Stimulated activated CD4-positive, alpha-beta T cell treated with anti-CD3 and anti-CD28 coated beads, Interleukin-2, amount 100 ng/mL, for 48 hours (primary cell): ENCODE measurements around the gene MRE11.

ENCODE experiments used
- DNase-seq, 2 donors: peaks; one replicate each; pipeline ENCODE4 v3.0.0-alpha.2; 2020

Gene MRE11

GRCh38 chr11:94504689-94505293, 11.1 kb upstream of the MRE11 start:
- no peak for DNase-seq

- DNase-seq: no peak
Measured at GRCh38 chr11:94501522-94501921, 7.9 kb upstream of the MRE11 start.

GRCh38 chr11:94500181-94500580, 6.5 kb upstream of the MRE11 start:
- DNase-seq: no peak

- DNase-seq: no peak
Measured at GRCh38 chr11:94494126-94494680, 559 bp upstream of the MRE11 start.

- no peak for DNase-seq
Measured at GRCh38 chr11:94486068-94486467, 7.6 kb downstream of the MRE11 start.

- DNase-seq: no peak
Measured at GRCh38 chr11:94481342-94481741, 12.3 kb downstream of the MRE11 start.

- DNase-seq: no peak
Measured at GRCh38 chr11:94477624-94478023, 16.0 kb downstream of the MRE11 start.

GRCh38 chr11:94472916-94473799, 20.5 kb downstream of the MRE11 start:
- no peak for DNase-seq

GRCh38 chr11:94469416-94469815, 24.2 kb downstream of the MRE11 start:
- DNase-seq: no peak

- no peak for DNase-seq
Measured at GRCh38 chr11:94459576-94459975, 34.1 kb downstream of the MRE11 start.

- DNase-seq: no peak
Measured at GRCh38 chr11:94457118-94458029, 36.3 kb downstream of the MRE11 start.

- no peak for DNase-seq
Measured at GRCh38 chr11:94455861-94456260, 37.8 kb downstream of the MRE11 start.

GRCh38 chr11:94454301-94454700, 39.3 kb downstream of the MRE11 start:
- no peak for DNase-seq

GRCh38 chr11:94452988-94453387, 40.7 kb downstream of the MRE11 start:
- no peak for DNase-seq

- DNase-seq: no peak
Measured at GRCh38 chr11:94450048-94450447, 43.6 kb downstream of the MRE11 start.

- DNase-seq: no peak
Measured at GRCh38 chr11:94449437-94449836, 44.2 kb downstream of the MRE11 start.

GRCh38 chr11:94449029-94449428, 44.6 kb downstream of the MRE11 start:
- DNase-seq: no peak

GRCh38 chr11:94447149-94447548, 46.5 kb downstream of the MRE11 start:
- no peak for DNase-seq

- no peak for DNase-seq
Measured at GRCh38 chr11:94445641-94446040, 48.0 kb downstream of the MRE11 start.

GRCh38 chr11:94433049-94433448, 60.6 kb downstream of the MRE11 start:
- DNase-seq: no peak

GRCh38 chr11:94424662-94425061, 69.0 kb downstream of the MRE11 start:
- DNase-seq: no peak

- DNase-seq: no peak
Measured at GRCh38 chr11:94424011-94424410, 69.6 kb downstream of the MRE11 start.

GRCh38 chr11:94423507-94423906, 70.1 kb downstream of the MRE11 start:
- DNase-seq: no peak
